SIG-M5 (cell line): Measurements from ENCODE around the gene IRF2.
A peak's percentile ranks its signal among the peaks of the same experiment; 100 is the strongest.

Experiments used
- DNase-seq: peaks from one replicate; lab custom pipeline; 2025; lab: John Stamatoyannopoulos, UW

The IRF2 gene

DNA sequence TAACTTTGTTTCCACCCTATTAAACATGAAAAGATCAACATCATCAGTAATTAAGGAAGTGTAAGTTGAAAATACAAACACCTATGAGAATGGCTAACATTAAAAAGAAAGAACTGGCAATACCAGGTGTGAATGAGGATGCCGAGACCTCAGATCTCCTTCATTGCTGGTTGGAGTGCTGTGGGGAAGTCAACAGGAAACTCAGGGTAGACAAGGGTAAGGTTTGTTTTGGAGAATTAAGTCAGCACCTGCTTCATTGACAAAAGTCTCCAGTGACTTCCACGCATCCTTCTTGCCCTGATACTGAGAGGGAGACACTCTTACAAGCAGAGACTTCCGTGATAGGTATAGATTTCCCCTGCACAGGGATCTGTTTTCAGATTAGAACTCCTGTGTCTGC lies 106.1 kb downstream of the IRF2 start:
- DNase-seq = no peak

DNA sequence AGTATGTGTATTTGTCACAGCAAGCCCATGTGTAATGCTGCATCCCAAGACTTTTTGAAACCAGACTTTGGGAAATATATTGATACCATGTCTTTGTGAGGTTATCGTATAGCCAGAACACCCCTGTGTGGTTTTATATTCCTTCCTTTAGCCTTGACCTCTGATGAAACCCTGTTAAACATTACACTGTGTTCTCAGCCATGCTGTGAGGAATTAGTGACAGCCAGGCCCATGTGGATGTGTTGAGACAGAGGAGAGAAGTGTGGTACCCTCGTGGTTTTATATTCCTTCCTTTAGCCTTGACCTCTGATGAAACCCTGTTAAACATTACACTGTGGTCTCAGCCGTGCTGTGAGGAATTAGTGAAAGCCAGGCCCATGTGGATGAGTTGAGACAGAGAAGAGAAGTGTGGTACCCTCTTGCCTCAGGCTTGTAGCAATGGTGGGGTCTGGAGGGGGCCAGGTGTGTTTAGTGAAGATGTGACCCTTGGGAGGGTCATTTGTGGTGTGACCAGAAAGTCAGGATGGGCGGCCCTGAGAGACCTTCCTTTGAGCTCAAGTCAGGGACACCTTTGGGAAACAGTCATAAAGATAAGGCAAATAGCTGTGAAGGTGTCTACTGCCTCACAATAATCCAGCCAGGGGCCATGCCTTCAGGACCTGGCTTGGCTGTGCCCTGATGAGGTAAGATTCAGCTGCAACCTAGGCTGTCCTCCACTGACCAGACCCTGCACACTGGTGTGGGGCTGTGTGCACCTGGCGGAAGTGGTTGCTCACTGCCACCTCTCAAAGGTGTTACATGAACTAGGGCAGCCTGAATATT lies 110.0 kb downstream of the IRF2 start:
- no peak for DNase-seq

DNA sequence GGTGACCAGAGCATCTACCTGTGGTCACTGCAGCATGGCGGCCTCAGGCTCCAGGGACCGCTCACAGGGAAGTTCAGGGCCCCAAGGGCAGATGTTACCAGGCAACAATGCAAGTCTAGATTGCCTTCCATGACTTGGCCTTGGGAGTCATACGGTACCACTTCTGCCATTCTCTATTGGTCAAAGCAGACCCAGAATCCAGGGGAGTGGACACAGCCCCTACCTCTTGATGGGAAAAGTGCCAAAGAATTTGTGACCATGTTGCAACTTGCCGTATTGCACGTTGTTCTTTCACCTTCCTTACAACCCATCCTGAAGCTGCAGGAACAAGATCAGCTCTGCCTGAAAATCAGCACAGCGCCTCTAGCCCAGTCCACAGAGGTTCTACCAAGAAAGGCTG lies 111.1 kb downstream of the IRF2 start:
- no peak for DNase-seq

DNA sequence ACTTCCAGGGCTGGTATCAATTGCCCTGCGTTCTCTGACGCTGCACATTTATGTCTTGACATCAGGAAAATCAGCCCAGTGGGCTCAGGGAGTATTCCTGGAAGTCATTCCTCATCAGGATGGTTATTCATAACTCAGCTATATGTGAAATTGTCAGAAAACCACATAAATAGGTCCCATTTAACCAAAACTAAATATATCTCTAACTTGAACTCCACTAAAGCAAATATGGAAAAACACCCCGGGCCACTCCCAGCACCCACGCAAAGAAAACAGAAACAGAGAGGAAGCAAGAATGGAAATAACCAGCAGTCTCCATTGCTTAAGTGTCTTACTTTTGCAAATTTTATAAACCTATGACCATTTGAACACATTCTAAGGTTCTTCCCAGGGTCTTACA lies 112.0 kb downstream of the IRF2 start:
- DNase-seq = no peak

DNA sequence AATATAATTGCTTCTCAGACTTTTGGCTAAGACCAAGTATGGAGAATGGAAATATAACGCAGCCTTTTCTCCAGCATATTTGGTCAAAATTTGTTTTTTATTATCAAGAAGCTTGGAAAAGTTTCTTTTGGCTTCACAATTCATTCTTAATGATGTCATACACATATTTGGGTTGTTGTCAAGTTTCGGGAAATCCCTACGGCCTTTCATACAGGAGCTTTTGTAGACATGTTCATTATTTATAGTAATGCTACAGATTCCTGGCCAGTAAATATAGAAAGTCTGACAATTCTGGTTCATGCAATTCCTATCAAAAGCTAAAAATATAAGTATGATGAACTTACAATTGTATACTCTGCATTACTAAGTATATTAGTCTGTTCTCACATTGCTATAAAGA lies 112.9 kb downstream of the IRF2 start:
- DNase-seq = no peak

DNA sequence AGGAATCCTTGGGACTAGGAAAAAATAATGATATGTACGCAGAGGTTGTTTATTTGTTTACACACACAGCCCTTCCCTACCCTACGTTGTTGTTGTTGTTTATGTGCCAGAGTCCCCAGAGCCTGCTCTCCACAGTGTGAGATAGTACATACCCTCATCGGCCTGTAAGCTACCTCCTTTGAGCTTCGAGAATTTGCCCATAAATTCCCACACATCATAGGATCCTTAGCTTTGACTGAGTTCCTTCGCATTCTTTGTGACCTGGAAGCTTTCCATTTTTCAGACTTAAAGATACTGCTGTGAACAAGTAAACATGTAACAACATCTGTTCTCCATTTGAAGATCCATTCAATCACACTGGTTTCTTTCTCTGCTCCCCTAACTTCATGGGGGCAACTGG lies 114.5 kb downstream of the IRF2 start:
- DNase-seq = no peak

DNA sequence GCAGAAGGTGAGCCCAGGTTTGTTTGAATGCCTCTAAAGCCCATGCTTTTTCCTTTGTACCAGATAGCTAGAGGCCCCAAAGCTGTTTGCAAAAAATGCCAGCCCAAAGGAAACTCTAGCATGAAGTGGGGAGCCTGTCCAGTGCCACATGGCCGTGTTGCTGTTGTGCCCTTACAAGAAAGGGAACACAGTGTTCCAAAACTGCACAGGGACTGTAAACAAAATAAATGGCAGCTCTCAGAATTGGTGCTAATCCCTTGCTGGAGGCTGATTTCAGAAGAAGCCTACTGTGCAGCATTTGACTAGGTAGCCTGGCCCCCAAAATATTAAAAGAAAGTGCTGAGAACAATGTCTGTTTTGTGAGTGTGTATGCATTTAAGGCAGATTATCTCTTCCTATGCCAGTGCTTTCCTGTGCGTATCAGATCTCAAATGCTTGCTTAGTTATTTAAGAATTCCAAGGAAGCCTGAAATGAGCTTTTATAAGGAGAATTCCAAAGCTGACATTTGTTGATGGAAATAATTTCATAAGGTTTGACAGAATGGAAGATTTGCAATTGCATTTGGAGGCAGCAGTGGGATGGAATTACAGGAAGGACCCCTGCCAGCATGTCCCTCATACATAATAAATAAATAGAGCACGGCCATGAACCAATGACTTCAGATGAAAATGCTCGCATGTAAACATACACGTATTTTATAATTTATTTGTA lies 115.7 kb downstream of the IRF2 start:
- no peak for DNase-seq

DNA sequence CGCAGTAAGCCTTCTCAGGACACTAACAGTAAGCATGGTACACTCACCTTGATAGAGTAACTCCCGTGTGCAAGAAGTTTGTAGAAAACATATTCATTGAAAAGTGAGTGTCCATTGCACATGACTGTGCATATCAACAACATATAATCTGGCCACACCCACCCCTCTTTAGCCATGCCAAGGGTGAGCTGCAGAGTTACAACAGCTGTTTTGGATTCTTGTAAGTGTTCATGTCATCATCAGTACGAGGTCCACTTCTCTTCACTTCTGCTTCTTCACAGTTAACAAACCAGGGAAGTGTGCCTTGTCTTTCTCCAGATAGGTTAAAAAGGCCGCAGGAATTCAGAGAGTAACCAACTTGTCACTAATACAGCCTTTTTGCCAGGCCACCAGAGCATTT lies 116.6 kb downstream of the IRF2 start:
- no peak for DNase-seq

DNA sequence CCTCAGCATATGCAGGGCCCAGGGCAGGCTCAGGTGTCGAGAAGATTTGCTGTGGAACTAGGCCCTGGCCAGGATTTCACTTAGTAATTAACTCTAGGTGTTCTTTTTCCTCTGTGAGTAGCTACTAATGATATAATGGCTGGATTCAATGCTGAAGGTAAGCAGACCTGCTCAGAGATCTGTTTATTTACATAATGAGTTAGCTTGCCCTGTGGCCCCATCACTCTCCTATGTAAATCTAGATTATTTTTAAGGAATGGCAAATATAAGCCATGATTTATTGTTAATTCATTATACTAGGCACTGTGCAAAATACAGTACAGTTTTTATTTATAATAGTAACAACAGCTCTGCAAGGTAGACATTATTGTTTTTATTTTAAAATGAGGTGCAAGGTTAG lies 117.2 kb downstream of the IRF2 start:
- DNase-seq = no peak

DNA sequence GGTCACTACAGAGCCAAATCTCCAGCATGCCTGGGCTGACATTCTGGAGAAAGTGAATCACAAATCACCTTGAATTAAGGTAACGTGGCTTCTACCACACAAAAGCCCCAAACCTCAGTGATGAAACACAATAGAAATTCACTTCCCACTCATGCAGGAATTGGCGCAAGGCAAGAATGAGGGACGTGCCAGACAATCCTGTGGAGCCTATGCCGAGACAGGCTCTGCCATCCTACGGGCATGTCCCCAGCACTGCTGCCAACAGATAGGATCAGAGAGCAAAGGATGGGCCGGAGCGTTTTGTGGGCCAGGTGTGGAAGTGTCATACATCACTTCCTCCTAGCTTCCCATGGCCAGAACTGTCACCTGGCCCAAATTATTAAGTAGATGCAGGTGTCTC lies 118.0 kb downstream of the IRF2 start:
- no peak for DNase-seq

DNA sequence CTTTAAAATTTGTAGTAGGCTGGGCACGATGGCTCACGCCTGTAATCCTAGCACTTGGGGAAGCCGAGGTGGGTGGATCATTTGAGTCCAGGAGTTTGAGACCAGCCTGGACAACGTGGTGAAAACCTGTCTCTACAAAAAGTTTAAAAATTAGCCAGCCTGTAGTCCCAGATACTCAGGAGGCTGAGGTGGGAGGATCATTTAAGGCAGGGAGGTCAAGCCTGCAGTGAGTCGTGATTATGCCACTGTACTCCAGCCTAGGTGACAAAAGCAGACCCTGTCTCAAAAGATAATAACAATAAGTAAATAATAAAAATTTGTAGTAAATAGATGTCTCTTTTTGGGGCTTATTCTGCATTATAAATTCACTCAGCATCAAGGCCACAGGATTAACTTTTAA lies 118.5 kb downstream of the IRF2 start:
- DNase-seq = no peak

DNA sequence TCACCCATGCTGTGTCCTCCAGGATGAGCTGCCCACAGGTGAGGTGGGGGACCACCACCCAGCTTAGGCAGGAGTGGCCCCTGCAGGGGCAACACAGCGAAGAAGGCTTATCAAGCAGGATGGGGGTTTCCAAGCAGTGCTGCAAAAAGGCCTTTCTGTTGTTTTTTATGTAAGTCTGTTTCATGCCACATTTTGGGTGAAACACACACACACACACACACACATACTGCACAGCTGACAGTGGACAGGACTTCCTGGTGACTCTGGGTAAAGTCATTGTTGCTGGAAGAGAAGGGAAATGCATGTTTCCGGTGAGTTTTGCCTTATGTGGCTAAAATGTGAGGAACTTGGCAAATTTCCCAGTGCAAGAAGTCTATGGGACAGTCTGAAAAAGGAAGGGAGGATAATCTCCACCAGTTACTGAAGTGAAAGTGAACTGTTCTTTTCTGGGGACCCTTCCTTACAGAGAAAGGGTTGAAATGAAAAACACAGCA lies 119.2 kb downstream of the IRF2 start:
- DNase-seq = peak; percentile 76

DNA sequence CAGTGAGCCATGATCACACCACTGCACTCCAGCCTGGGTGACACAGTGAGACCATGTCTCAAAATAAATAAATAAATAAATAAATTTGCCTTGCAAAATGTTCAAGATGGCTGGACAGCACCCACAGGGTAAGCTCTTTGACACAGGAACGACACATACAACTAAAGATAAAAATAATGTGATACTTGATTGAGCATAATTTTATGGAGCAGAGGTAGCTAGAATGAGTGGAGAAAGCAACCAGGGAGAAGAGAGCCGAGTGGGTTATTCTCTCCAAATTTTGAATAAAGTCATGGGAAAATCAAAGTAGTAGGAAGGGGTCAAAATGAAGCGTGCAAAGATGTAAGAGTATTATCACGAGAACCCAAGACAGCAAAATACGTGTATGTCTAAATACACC lies 121.5 kb downstream of the IRF2 start:
- no peak for DNase-seq

DNA sequence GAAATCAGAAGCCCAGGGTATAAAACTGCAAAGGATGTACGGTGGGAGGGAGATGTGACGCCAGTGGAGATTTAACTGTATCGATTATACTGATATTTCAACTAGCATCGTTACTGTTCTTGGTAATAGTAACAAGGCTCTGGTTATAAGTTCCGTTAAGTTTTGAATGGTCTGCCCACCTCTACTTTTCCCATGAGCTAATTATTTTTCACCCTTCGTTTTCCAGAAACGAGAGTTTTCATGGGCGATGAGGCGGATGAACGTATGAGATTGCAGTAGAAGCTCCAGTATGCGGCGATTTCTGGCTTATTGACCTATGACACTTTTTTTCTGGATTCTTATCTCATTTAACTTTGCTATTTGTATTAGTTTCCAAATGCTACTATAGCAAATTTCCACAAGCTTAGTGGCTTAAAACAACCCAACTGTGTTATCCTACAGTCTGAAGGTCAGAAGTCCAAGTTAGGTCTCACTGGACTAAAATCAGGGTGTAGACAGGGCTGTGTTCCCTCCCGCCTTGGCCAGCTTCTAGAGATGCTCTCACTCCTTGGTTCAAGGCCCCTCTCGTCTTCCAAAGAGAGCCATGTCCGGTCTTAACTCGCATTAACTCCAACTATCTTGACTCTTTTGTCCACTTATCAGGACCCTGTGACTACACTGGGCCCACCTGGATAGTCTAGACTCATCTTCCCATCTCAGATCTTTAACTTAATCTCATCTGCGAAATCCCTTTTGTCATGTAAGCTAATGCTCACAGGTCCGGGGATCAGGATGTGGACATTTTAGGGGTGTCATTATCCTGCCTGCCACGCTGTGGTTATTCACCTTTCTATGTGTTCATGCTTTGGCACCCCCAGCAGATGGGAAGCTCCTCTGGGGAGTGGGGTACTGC lies 122.5 kb downstream of the IRF2 start:
- no peak for DNase-seq

DNA sequence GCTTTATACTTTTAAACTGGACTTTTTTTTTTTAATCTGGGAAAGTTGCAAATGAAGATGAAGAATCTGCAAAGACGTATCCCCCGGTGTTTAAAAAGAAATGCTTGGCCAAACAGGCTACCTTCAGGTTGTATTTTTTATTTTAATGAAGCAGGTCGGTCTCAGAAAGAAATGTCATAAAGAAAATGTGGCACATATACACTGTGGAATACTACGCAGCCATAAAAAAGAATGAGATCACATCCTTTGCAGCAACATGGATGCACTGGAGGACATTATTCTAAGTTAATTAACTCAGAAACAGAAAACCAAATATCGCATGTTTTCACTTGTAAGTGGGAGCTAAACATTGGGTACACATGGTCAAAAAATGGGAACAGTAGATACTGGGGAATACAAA lies 123.4 kb downstream of the IRF2 start:
- no peak for DNase-seq

DNA sequence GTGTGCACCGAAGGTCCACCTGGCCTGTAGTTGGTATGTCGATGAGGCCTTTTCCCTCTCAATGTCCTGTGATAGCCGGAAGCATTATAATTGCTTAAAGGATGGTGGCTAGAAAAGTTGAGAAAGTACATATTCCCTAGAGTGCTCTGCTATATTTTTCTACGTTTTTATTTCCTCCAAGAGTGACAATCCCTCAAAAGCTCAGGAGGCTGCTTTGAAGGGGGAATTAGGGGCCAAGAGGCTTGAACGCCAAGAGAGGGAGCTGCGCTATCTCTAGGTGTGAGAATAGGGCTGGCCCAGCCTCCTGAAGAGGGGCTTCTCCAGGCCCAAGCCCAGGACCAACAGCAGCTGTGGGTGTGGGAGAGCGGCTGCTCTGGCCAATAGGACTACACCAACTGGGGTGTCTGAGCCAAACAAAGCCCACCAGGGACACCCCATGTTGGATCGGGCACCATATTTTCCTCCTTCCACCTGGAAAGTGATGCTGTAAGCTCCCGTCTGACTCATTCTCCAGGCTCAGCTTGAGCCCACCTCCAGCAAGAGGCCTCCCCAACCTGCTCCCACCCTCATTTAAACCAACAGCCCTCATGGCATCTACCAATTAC lies 124.0 kb downstream of the IRF2 start:
- DNase-seq = no peak

DNA sequence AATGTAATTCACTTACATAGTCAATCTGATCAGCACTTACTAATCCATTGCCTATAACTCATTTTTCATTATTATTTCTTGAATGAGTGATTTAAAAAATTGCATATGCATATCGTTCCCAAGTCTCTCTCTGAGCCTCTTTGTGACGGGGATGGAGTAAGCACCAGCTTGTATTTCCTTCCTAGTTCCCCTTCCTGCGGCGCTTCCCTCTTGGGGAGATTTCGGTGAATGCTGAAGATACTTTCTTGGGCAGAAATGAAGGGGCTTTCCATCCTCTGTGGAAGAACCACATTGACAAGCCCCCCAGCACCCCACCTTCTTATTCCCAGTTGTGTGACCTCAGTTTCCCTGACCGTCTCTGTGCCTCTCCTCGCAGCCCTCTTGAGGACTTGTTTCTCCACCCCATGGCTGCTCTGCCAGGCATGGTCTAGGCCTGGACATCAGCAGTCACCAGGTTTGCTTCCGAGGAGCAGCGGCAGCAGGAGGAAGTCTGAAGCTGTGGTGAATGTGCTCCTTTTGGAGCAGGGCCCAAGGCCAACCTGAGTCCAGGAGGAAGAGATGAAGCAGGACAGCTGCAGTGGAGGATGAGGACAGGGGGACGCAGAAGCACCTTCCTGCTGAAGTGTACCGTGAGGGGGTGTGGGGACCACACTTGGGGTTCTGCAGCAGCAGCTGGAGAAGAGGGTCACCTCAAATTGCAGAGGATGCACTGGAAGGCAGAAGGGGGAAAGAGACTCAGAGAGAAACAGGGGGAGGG lies 124.9 kb downstream of the IRF2 start:
- DNase-seq = no peak

DNA sequence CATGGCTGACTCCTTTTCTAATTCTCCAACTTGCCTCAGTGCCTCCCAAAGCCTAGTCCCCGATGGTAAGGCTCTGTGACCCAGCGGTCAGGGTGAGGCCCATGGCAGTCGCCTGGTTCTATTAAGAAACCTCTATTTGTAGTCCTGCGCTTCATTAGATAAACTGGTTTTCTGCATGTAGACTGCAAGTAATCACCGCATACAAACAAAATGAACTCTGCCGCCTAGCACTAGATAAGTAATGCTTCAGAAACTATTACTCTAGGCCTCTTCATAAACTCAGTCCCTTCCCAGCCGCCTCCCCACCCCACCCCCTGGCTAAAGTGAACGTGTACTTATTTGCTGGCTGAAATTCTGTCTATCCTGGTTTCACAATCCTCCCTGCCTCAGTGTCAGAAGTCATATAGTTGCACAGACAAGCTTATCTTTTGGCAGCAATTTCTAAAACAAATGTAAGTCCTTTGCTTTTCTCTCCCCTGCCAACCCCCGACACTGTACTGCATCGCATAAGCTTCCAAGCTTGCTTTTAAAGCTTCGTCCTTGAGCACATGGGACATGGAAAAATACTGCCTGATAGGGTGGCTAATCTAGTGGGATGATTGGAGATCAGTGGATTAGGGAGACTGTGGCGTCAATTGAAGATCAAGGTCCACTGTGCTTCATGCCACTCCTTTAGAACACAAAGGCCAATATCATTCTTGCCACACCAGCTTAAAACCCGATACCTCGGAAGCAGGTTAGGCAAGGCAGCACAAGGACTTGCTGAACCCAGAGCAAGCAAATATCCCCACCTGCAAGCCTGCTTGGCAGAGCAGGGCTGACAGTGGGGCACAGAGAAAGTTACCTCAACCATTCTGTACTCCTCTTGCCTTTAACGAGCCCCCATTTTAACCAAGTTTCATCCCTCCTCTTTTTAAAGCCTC lies 125.8 kb downstream of the IRF2 start:
- no peak for DNase-seq

DNA sequence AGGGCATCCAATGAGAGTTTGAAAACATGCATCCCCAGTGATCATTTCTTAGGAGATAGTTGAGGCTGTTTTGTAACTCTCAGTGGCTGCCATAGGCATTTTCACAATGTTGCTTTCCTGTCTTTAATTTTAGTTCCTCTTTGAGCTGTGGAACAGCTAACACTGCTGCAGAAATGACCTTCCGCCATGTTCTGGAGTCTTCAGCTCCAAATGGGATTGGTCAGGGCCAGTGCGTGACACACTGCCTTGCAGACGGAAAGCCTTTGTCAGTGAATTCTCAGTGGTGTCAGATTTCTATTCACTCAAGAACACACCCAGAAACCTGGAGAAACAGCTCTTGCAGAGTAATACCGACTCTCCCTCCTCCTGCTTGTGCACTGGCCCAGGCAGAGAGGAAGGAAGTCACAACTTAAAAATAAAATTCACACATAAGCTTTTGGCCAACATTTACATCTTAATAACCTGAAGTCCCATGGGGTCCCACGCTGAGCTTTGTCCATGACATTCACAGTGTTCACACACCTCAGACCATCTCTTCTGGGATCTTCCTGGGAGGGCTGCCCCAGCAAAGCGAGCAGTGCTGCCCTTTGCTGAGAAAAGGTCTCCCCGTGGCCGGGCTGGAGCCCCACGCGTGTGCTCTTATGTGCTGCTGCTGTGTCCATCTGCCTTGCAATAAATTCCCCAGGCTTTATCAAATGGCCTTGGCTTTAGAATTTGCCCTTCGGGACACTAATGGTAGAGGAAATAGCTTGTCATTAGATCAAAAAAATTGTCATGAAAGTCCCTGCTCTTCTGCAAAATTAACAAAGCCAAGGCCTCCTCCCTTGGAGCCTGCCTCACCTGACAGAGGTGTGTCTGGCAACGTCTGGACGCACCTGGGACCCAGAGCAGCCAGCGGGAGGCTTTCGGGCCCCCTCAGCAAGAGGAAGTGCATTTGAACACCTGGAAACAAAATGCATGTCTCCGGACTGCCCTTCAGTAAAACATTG lies 126.8 kb downstream of the IRF2 start:
- DNase-seq = peak; percentile 45
